CD4-positive, alpha-beta T cell treated with Interleukin-2 at 100 ng/mL for 4 hours (primary cell): Measurements from ENCODE around the gene PAXX.
"Not testable (repeated sequence)": the region's sequence is repeated elsewhere in the genome, so short reads cannot be mapped to it uniquely, and the experiment has no call there.

ENCODE experiments used
- DNase-seq: peaks from one replicate; pipeline ENCODE4 v3.0.0-alpha.2; 2020; ENCODE audit warnings: low spot score

The PAXX gene

DNA sequence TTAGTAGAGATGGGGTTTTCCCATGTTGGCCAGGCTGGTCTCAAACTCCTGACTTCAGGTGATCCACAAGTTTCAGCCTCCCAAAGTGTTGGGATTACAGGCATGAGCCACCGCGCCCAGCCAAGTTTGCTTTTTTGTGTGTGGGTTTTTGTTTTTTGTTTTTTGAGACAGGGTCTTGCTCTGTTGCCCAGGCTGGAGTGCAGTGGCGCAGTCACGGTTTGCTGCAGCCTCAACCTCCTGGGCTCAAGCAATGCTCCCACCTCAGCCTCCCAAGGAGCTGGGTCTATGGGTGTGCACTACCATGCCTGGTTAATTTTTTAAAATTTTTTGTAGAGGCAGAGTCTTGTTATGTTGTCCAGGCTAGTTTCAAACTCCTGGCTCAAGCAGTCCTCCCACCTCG lies 41.3 kb downstream of the PAXX start:
- not testable (repeated sequence) for DNase-seq

DNA sequence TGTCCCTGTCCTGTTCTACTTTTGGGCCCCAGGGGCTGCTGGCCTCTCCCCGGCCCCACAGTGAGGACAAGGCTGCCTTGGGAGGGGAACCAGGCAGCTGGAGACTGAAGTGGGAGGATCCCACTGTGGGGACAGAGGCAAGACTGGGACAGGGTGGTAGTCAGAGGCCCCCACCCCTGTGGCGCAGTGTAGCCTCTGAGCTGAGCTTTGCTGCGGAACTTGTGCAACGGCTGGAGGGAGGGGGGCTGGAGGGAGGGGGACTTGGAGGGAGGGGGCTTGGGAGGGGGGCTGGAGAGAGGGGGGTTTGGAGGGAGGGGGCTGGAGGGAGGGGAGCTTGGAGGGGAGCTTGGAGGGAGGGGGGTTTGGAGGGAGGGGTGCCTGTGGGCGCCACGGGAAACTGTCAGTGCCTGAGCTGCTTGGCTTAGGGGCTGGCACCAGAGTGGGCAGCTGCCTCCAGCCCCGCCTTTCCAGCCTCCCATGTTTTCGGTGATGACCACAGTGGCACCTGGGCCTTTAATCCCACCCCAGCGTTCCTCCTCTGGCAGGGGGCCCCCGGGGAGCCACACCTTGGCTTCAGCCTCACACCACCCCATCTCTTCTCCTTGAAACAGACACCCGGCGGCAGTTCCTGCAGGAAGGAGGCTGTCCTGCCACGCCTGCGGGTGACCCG lies 42.0 kb downstream of the PAXX start:
- no peak for DNase-seq

DNA sequence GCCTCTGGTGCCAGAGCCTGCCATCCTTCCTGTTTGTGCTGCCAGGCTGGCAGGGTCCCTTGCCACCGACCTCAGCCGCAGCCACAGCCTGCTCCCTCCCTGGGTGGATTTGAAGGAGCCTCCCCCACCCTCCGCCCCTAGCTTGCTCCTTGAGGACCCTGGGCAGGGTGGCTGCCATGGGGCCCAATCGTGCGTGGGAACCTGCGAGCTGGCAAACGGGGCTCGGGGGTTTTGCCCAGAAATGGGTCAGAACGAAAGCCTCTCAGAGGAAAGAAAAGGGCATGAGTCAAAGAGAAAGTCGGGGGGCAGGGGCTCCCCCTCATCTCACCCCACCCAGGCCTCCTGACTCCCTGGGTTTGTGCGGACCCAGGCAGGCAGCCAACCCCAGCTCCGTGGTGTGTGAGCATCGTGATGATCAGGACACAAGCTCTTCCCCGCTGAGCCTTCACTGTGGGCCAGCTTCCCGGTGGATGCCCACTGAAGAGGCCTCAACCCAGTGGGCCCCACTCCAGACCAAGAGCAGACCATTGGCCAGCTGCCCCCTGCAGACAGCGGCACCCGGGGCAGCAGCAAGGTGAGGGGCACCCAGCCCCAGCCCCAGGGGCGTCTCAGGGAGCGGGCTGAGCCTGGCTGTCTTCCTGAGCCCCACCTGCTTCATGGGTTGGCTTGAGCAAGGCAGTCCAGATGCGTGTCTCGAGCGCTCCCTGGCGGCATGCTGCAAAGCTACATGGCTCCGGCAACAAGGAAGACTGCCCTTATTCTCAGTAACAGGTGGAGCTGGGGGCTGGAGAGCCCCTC lies 42.7 kb downstream of the PAXX start:
- peak; percentile 89 for DNase-seq

DNA sequence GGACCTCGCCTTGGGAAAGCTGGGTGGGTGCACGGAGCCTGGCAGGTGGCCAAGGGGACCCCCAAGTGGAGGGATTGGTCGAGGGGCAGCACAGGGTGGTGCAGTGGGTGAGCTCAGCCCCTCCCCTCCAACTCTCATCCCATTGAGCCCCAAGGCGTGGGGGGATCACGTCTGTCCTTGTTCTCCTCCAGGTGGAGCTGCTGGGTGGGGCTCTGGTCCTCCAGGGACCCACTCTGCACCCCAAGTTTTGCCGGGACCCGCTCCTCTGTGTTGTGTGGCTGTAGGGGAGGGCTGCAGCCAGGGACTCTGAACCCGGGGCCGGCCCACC lies 43.2 kb downstream of the PAXX start:
- DNase-seq: no peak

DNA sequence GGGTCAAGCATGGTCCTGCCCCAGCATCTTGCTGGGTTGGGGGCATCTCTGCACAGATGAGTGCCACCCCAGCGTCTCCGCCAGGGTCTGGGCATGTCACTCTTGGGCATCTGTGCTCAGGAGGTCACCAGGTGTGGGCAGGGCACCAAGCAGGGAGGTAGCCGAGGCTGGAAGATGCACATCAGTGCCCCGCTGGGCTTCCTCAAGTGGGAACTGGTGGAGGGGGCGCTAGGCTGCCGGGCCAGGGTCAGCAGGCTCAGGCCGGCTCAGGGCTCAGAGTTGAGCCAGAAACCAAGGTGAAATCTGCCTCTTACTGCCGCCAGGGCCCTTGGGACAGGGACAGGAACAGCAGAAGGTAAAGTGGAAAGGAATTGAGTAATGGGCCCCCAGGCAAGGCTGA lies 43.7 kb downstream of the PAXX start:
- DNase-seq: no peak

DNA sequence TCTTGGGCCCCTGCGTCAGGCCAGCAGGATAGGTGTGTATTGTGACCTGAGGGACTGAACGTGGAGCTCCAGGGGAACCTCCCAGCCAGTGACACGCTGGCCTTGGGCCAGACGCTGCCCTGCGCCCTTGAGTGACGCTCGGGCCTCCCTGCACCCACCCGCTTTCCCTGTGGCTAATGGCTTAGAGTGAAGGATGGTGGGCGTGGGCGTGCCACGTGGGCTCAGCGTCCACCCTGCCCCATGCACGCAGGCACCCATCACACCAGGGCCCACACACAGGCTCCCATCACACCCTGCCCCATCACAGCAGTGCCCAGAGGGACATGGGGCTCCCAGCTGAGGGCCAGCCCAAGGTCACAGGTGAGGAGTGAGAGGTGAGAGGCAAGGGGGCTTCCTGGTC lies 44.8 kb downstream of the PAXX start:
- DNase-seq: no peak

DNA sequence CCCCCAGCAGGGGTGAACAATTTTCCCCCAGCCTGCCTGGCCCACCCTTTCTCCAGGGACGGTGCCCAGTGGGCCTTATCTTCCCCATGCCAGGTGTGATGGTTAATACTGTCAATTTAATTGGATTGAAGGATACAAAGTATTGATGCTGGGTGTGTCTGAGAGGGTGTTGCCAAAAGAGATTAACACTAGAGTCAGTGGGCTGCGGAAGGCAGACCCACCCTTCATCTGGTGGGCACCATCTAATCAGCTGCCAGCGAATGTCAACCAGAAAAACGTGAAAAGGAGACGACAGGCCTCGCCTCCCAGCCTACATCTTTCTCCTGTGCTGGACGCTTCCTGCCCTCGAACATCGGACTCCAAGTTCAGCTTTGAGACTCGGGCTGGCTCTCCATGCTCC lies 45.3 kb downstream of the PAXX start:
- no peak for DNase-seq

DNA sequence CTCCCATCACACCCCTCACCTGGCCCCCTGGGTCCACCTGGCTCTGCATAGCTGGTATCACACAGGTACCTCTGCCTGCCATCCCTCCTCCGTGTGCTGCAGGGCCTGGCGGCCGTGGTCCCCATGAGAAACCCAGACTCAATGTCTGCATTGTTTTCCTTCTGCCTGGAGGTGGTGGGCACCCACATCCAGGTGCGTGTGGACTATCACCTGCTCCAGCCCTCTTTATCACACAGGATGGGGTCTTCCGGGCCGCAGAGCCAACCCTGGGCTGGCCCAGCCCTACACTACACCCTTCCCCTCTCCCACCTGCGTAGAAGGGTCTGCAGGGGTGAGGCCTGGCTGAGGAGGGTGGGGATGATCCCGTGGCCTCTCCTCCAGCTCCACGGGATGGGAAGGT lies 46.7 kb downstream of the PAXX start:
- DNase-seq: no peak

DNA sequence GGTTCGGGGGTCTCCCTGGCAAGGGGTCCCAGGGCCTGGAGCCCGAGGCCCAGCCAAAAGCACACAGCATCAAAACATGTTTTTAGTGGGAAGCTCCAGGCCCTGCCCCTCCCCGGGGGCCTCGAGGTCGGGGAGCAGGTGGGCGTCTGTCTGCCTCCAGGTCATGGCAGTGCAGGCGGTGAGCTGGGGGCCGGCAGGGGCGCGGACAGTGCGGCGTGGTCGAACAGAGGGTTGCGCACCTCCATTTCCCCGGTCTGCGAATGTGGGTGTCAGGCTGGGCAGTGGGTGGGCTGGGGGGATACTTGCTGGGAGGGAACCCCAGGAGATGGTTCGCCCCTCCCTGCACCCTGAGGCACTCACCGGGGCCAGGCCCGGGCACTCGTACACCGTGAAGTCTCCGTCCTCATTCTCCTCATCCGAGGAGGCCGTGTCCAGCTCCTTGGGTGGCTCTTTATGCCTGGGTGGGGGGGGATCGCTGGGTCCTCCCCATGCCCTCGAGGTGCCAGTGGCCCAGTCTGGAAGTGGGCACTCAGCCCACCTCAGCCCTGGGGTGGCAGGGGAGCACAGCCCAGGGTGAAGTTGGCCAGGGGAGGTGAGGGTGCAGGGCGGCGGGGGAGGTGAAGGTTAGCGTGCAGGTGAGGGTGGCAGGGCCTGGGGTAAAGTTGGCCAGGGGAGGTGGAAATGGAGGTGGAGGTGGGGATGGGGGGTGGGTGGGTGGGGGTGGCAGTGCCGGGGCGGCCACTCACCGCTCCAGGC lies 47.6 kb downstream of the PAXX start:
- DNase-seq: no peak

DNA sequence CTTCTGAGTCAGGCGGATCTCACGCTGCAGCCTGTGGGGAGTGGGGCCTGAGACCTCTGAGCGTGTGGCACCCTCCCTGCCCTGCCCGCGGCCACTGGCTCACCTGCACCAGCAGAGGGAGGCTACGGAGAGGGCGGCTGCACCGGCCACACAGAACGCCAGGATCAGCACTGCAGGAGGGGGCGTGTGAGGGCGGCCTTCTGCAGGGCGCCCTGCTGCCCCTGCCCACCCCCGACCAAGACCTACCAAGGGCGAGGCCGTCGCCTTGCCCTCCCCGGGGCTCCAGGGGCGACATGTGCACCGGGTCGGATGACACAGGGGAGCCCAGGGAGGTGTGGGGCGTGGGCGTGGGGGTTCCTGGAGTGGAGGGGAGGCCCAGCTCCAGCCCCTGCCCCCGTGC lies 48.3 kb downstream of the PAXX start:
- no peak for DNase-seq

DNA sequence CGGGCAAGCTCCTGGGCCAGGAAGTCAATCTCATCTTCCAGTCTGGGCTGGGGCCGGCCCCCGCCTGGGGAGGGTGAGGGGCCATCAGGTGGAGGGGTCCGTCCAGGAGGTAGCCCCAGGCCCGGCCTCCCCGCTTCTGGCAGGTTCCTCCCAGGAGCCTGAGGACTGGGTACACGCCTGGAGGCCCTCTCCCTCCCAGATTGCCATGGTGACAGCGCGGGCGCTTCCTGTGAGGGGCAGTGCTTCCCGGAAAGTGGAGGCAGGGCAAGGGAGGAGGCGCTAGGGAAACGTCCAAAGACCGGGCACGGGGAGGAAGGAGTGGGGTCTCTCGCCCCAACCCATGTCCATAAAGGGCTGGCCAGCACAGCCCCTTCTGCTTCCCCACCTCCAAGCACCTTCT lies 48.9 kb downstream of the PAXX start:
- DNase-seq: no peak

DNA sequence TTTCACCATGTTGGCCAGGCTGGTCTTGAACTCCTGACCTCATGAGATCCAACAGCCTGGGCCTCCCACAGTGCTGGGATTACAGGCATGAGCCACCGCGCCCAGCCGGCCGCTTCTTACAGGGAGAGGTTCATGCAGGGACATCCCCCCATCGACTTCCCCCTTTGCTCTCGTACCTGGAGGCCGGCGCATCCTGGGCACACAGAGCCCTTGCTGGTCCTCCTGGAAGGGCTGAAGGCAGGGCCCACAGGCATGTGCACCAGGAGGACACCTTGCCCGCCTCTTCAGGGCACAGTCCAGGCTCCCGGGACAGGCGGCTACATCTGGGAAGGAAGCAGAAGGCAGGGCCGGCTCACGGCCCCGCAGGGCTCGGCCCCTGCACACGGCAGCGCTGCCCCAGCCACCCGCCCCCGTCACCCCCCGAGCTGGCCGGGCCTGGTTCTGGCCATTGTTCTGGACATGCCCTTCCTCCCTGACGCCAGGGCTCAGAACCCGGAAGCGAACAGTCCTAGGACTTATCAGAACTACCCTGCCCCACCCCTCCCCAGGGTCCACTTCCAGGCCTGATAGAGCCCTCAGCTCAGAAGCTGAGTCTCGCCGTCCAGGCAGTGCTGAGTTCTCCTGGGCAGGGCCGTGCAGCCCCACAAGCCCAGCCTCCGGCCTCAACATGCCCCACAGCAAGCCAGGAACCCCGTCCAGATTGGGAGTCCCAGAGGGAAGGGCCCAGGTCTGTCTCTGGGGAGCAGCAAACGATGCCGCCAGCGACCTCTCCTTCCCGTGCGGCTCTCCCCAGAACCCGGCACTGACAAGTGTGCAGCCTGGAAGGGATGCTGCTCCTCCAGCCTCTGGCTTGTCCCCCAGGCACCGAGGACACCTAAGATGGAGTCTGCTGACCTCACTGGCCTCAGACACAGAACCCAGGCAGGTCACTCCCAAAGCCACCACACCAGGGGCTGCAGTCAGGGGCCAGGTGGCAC lies 50.8 kb downstream of the PAXX start:
- no peak for DNase-seq
